Erythroblast (primary cell): Measurements from ENCODE around the gene NAP1L4.

Source experiments
- GATA1 ChIP-seq: IDR thresholded peaks from 2 replicates; pipeline ENCODE4 v1.6.1; 2011; ENCODE audit warnings: low read depth, mild to moderate bottlenecking, control low read depth, low read length, moderate library complexity
- POLR2A ChIP-seq: IDR thresholded peaks from 2 replicates; pipeline ENCODE4 v1.6.1; 2011; ENCODE audit warnings: mild to moderate bottlenecking, low read length

- TF ChIP-seq POLR2A (no peak), GATA1 (no peak)
Observed at GRCh38 chr11:3040881-3041280, 48.8 kb upstream of the NAP1L4 start.
